Left lung (tissue), 10 donors: ENCODE data around the gene FNDC3A. TPM values are rescaled to one million over a fixed set of nuclear protein-coding genes. Genes with fewer than 3 reads are reported as not detected.

Experiments
- ATAC-seq: fragments of 200-7000 bp; cut with Tn5 transposase; one replicate; pipeline ENCODE4 v1.9.1; 2020; ENCODE audit warnings: moderate library complexity
- DNase-seq, 4 donors: peaks; one replicate each; pipeline ENCODE4 v3.0.0-alpha.2; 2013 to 2020
- H3K27ac ChIP-seq, 2 donors: fragments of 200-600 bp; sonication (generic) in 1 of 2; one replicate each; pipeline versions ENCODE4 v1.5.0 to v1.8.0; 2020 to 2021
- H3K27me3 ChIP-seq, 2 donors: fragments of 200-600 bp; sonication (generic) in 1 of 2; one replicate each; pipeline versions ENCODE4 v1.5.0 to v1.8.0; 2020 to 2021
- H3K36me3 ChIP-seq, 2 donors: fragments of 200-600 bp; sonication (generic) in 1 of 2; one replicate each; pipeline versions ENCODE4 v1.5.0 to v1.8.0; 2020 to 2021
- H3K4me1 ChIP-seq, 2 donors: fragments of 200-600 bp; one replicate each; pipeline ENCODE4 v1.8.0; 2021
- H3K4me3 ChIP-seq, 2 donors: fragments of 200-600 bp; sonication (generic) in 1 of 2; one replicate each; pipeline versions ENCODE4 v1.5.0 to v1.8.0; 2020 to 2021; ENCODE audit warnings: mild to moderate bottlenecking in 1 of 2
- H3K9me3 ChIP-seq, 2 donors: fragments of 200-600 bp; sonication (generic) in 1 of 2; one replicate each; pipeline versions ENCODE4 v1.5.0 to v1.8.0; 2020 to 2021
- intact Hi-C, 2 donors: fragments of 100-400 bp; cut with DNase I; formaldehyde crosslinking; loops; one replicate each; pipeline versions ENCODE4 v1.11.2 to v1.14.2; 2022
- polyA plus RNA-seq, 6 donors: library from polyadenylated mRNA; unstranded; fragments of 120-200 nt; gene quantifications; one replicate each; pipeline ENCODE4 v1.2.1, GENCODE V29; 2013; ENCODE audit not compliant: insufficient read length in 6 of 6
- total RNA-seq, 2 donors: library from RNA; stranded (reverse); fragmentation: NEBNext Ultra II Directional; extraction: Animal tissue kit (Norgen Biotek cat#: 25700); gene quantifications; one replicate each; pipeline ENCODE4 v1.2.1, GENCODE V29; 2021
- TF ChIP-seq, protein P1 (sequence below), 2 donors: fragments of 200-600 bp; sonication (generic) in 1 of 2; IDR thresholded peaks; one replicate each; pipeline versions ENCODE4 v1.5.0 to v1.8.0; 2021; ENCODE audit warnings: antibody characterized with exemption in 2 of 2
- donor health status: DM: no; HTN: yes; CAD: no.
- donor health status: DM: no; HTN: no; CAD: no.

Gene FNDC3A
- total and polyA plus RNA-seq, 8 donors, result 55.5 to 80.5 (median 69.8) TPM

DNA sequence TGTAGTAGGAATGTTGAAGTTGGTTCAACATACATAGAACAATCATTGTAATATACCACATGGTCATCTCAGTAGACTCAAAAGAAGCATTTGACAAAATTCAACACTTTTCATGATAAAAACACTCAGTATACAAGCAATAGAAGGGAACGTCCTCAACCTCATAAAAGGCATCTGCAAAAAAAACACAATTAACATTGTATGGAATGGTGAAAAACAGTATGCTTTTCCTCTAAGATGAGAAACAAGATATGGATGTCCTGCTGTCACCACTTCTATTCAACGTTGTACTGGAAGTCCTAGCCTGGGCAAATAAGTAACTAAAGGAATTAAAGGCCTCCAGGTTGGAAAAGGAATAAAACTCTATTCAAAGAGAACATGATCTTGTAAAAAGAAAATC lies 54.5 kb downstream of the FNDC3A start:
- intact Hi-C loops, result no loop called here
- TF ChIP-seq, protein P1, sequence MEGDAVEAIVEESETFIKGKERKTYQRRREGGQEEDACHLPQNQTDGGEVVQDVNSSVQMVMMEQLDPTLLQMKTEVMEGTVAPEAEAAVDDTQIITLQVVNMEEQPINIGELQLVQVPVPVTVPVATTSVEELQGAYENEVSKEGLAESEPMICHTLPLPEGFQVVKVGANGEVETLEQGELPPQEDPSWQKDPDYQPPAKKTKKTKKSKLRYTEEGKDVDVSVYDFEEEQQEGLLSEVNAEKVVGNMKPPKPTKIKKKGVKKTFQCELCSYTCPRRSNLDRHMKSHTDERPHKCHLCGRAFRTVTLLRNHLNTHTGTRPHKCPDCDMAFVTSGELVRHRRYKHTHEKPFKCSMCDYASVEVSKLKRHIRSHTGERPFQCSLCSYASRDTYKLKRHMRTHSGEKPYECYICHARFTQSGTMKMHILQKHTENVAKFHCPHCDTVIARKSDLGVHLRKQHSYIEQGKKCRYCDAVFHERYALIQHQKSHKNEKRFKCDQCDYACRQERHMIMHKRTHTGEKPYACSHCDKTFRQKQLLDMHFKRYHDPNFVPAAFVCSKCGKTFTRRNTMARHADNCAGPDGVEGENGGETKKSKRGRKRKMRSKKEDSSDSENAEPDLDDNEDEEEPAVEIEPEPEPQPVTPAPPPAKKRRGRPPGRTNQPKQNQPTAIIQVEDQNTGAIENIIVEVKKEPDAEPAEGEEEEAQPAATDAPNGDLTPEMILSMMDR (IDR thresholded peaks at IDR 0.05), result no peak
- Histone ChIP-seq H3K36me3 (no peaks in the 10 kb centered on the region), H3K4me3 (no peak overlapping the region), H3K27me3 (no peaks in the 10 kb centered on the region), H3K4me1 (no peaks in the 10 kb centered on the region), H3K27ac (no peak overlapping the region), H3K9me3 (no peaks in the 10 kb centered on the region)
- DNase-seq, result no peak
- no peak for ATAC-seq

DNA sequence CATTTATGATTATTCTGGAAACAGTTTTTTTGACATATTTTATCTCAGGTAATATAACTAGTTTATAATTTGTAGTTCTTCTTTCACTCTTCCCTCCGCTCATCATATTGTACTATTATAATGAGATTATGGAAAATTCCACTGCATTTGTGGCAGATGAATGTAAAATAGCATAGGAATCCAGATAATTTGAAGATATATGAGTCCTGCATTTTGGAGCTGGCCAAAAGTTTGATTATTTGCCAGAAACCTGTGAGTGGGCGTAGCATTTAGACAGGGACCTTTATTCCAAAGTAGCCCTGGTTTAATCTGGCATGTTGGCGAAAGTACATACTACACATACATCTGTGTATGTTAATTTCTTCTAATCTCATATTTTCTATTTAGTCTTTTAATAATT lies 65.2 kb downstream of the FNDC3A start:
- peaks cover 0 to 5% of the 10 kb centered on the region in 2 donors for H3K36me3 ChIP-seq
- no peaks in the 10 kb centered on the region for H3K4me1 ChIP-seq
- DNase-seq (no peak), ATAC-seq (no peak)
- no peaks in the 10 kb centered on the region for H3K9me3 ChIP-seq
- no peak overlapping the region for H3K27ac ChIP-seq
- no peak overlapping the region for H3K4me3 ChIP-seq
- TF ChIP-seq, protein P1 (IDR thresholded peaks at IDR 0.05), result no peak
- intact Hi-C loops, result no loop called here
- H3K27me3 ChIP-seq, result no peaks in the 10 kb centered on the region

DNA sequence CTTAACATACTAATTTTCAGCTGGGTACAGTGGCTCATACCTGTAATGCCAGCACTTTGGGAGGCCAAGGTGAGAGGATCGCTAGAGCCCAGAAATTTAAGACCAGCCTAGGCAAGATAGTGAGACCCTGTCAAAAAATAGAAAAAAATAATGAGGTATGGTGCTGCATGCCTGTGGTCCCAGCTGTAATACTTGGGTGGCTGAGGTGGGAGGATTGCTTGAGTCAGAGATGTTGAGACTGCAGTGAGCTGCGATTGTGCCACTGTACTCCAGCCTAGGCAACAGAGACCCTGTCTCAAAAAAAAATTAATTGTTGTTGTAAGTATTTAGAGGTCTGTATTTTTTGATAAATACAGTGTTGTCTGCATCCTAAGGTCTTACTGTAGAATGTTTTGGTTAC lies 66.8 kb downstream of the FNDC3A start:
- ATAC-seq, result no peak
- Histone ChIP-seq H3K36me3 (peaks cover 0 to 5% of the 10 kb centered on the region in 2 donors), H3K27ac (no peak overlapping the region), H3K4me3 (no peak overlapping the region), H3K27me3 (no peaks in the 10 kb centered on the region), H3K9me3 (no peaks in the 10 kb centered on the region), H3K4me1 (no peaks in the 10 kb centered on the region)
- DNase-seq, result no peak
- TF ChIP-seq, protein P1 (IDR thresholded peaks at IDR 0.05), result no peak
- intact Hi-C loops, result no loop called here

DNA sequence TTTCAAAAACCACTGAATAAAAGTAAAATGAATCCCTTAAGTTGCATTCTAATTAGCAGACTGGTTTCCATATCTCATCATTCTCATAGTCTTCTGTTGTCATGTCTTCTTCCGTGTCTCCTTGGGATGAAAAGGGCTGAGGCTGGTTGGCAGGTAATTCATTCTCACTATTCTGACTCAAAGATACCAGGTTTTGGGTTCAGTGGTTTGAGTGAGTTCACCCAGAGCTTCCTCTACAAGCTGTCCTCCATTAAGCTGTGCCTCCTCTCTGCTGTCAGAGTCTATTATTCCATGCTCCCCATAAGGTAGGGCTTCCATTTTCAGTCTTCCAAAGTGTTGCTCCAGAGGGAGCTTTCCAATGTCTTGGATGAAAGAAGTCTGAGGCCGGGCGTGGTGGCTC lies 68.3 kb downstream of the FNDC3A start:
- no peaks in the 10 kb centered on the region for H3K4me1 ChIP-seq
- DNase-seq, result no peak
- H3K36me3 ChIP-seq, result peaks cover 0 to 5% of the 10 kb centered on the region in 2 donors
- H3K9me3 ChIP-seq, result no peaks in the 10 kb centered on the region
- no peaks in the 10 kb centered on the region for H3K27me3 ChIP-seq
- H3K27ac ChIP-seq, result no peak overlapping the region
- no peak overlapping the region for H3K4me3 ChIP-seq
- ATAC-seq, result no peak
- TF ChIP-seq, protein P1 (IDR thresholded peaks at IDR 0.05), result no peak
- intact Hi-C loops, result no loop called here

DNA sequence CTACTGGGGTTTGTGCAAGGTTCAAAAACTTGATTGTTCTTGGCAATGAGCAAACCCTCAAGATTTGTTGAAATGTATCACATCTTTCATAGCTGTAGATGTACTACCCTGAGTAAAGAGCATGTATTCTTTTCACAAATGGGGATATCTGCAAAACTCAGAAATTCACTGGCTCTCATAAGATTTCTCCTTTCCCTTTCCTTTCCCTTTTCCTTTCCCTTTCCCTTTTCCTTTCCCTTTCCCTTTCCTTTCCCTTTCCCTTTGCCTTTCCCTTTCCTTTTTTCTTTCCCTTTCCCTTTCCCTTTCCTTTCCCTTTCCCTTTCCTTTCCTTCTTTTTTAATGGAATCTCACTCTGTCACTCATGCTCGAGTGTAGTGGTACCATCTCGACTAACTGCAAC lies 69.1 kb downstream of the FNDC3A start:
- intact Hi-C loops, result no loop called here
- no peak for ATAC-seq

More for the DNA sequence above, 69.1 kb downstream of the FNDC3A start:
- TF ChIP-seq, protein P1 (IDR thresholded peaks at IDR 0.05), result no peak
- peaks cover 0 to 1% of the 10 kb centered on the region in 2 donors for H3K36me3 ChIP-seq
- H3K27ac ChIP-seq, result no peak overlapping the region
- H3K4me1 ChIP-seq, result no peaks in the 10 kb centered on the region
- H3K9me3 ChIP-seq, result no peaks in the 10 kb centered on the region
- H3K4me3 ChIP-seq, result no peak overlapping the region
- DNase-seq, result no peak
- no peaks in the 10 kb centered on the region for H3K27me3 ChIP-seq
